SU-DHL-6 (cell line): ENCODE data around the gene TTC39C.

Experiments used
- H2AFZ ChIP-seq: fragments of 200-600 bp; sonication (generic); 2 replicates; pipeline ENCODE4 v1.6.1; 2014; ENCODE audit warnings: low read depth, mild to moderate bottlenecking, moderate library complexity, mixed read lengths, antibody characterized with exemption, low read length; ENCODE audit not compliant: severe bottlenecking
- H3F3A ChIP-seq: fragments of 200-600 bp; shearing (Covaris generic); 2 replicates; pipeline ENCODE4 v1.6.0; 2016; ENCODE audit warnings: antibody characterized with exemption, mild to moderate bottlenecking; ENCODE audit not compliant: insufficient read depth
- H3K27ac ChIP-seq: fragments of 200-600 bp; sonication (generic); 2 replicates; pipeline ENCODE4 v1.5.1; 2016; ENCODE audit warnings: low read depth, mild to moderate bottlenecking, low read length, moderate library complexity, mixed read lengths
- H3K27me3 ChIP-seq: fragments of 200-600 bp; sonication (generic), shearing (Covaris generic); 2 replicates; pipeline ENCODE4 v1.6.0; 2014; ENCODE audit warnings: mild to moderate bottlenecking, low read length
- H3K36me3 ChIP-seq: fragments of 200-600 bp; sonication (generic); 2 replicates; pipeline ENCODE4 v1.6.1; 2014; ENCODE audit warnings: mild to moderate bottlenecking, low read length, mixed read lengths
- H3K4me2 ChIP-seq: fragments of 300-600, 200-600 bp; shearing (Covaris generic), sonication (generic); 2 replicates; pipeline ENCODE4 v1.6.0; 2014; ENCODE audit warnings: low read length, low read depth, mild to moderate bottlenecking; ENCODE audit not compliant: poor library complexity, severe bottlenecking
- H3K4me3 ChIP-seq: fragments of 200-600 bp; sonication (generic); 2 replicates; pipeline ENCODE4 v1.5.1; 2014; ENCODE audit warnings: antibody characterized with exemption, low read length, mild to moderate bottlenecking, mixed read lengths; ENCODE audit not compliant: insufficient read depth, poor library complexity, severe bottlenecking
- H3K79me2 ChIP-seq: fragments of 200-600 bp; sonication (generic); 2 replicates; pipeline ENCODE4 v1.6.1; 2014; ENCODE audit warnings: mild to moderate bottlenecking, low read length, moderate library complexity; ENCODE audit not compliant: insufficient read depth
- H3K9ac ChIP-seq: fragments of 200-600 bp; sonication (generic); 2 replicates; pipeline ENCODE4 v1.7.0; 2014; ENCODE audit warnings: mild to moderate bottlenecking, low read length
- H3K9me2 ChIP-seq: fragments of 200-600 bp; sonication (generic); replicated peaks from 2 replicates; pipeline ENCODE4 v1.6.1; 2014; ENCODE audit warnings: low read length; ENCODE audit not compliant: insufficient read depth
- H3K9me3 ChIP-seq: fragments of 200-600 bp; sonication (generic); 2 replicates; pipeline ENCODE4 v1.6.1; 2014; ENCODE audit warnings: low read length, mixed read lengths; ENCODE audit not compliant: insufficient read depth
- H4K20me1 ChIP-seq: fragments of 200-600 bp; sonication (generic); 2 replicates; pipeline ENCODE4 v1.6.1; 2014; ENCODE audit warnings: low read depth, mild to moderate bottlenecking, antibody characterized with exemption, low read length, moderate library complexity, mixed read lengths
- EZH2phosphoT487 ChIP-seq: fragments of 200-600 bp; sonication (generic), shearing (Covaris generic); conservative IDR thresholded peaks from 2 replicates; pipeline ENCODE4 v1.6.1; 2018; ENCODE audit warnings: mild to moderate bottlenecking, antibody characterized with exemption, low read length, moderate library complexity, mixed read lengths
- TF ChIP-seq, protein P1 (sequence below): fragments of 200-600 bp; sonication (generic); IDR thresholded peaks from one replicate; pipeline ENCODE4 v1.5.1; 2017; ENCODE audit warnings: antibody characterized with exemption, mild to moderate bottlenecking, low read length, moderate library complexity; ENCODE audit not compliant: insufficient read depth, poor library complexity, severe bottlenecking

The TTC39C gene

DNA sequence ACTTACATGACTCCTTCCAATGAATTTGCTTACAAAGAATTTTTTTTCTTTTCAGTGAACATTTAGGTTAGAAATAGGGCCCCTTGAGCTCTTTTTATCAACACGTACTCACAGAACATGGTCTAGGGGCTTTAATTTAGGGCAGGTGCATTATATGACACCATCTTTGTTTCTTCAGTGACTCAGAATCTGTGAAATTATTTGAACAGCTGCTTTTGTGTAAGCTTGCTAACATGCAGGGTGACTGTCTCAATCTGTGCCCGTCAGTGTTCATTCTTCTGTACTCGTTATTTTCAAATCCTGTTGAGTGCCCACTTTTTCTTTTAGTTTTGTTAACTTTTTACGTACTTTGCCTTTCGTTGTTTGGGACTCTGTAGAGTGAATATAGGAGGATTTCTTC is 71.5 kb downstream of the TTC39C start:
- TF ChIP-seq EZH2phosphoT487 = no peak
- TF ChIP-seq, protein P1, sequence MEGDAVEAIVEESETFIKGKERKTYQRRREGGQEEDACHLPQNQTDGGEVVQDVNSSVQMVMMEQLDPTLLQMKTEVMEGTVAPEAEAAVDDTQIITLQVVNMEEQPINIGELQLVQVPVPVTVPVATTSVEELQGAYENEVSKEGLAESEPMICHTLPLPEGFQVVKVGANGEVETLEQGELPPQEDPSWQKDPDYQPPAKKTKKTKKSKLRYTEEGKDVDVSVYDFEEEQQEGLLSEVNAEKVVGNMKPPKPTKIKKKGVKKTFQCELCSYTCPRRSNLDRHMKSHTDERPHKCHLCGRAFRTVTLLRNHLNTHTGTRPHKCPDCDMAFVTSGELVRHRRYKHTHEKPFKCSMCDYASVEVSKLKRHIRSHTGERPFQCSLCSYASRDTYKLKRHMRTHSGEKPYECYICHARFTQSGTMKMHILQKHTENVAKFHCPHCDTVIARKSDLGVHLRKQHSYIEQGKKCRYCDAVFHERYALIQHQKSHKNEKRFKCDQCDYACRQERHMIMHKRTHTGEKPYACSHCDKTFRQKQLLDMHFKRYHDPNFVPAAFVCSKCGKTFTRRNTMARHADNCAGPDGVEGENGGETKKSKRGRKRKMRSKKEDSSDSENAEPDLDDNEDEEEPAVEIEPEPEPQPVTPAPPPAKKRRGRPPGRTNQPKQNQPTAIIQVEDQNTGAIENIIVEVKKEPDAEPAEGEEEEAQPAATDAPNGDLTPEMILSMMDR = no peak
- H3K4me3 ChIP-seq = no peak overlapping the region
- H3K27ac ChIP-seq = no peak overlapping the region
- no peaks in the 10 kb centered on the region for H3K9me3 ChIP-seq
- no peaks in the 10 kb centered on the region for H3F3A ChIP-seq
- H3K9me2 ChIP-seq = no peaks in the 10 kb centered on the region
- H3K9ac ChIP-seq = no peak overlapping the region
- no peaks in the 10 kb centered on the region for H3K36me3 ChIP-seq
- H4K20me1 ChIP-seq = no peaks in the 10 kb centered on the region
- no peak overlapping the region for H2AFZ ChIP-seq
- no peaks in the 10 kb centered on the region for H3K79me2 ChIP-seq
- H3K4me2 ChIP-seq = no peak overlapping the region
- H3K27me3 ChIP-seq = no peaks in the 10 kb centered on the region

DNA sequence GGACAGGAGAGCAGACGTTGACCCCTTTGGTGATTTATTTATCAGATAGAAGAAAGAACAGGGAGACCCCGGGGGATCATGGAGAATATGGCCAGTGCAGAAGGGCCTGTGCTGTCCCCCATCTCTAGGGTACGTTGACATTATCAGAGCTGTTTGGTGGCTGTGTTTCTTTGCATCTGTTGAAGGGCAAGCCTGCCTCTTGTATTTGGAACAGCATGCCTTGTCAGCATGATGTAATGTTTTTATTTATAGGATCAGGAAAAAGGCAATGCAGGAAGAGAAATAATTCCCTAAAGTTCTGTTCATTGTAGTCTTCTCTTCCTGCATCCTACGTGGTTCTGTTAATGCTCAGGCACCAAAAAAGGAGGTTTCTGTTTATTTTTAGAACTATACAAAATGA is 74.5 kb downstream of the TTC39C start:
- TF ChIP-seq, protein P1 = no peak
- TF ChIP-seq EZH2phosphoT487 = no peak
- no peak overlapping the region for H3K9ac ChIP-seq
- no peaks in the 10 kb centered on the region for H3K36me3 ChIP-seq

DNA sequence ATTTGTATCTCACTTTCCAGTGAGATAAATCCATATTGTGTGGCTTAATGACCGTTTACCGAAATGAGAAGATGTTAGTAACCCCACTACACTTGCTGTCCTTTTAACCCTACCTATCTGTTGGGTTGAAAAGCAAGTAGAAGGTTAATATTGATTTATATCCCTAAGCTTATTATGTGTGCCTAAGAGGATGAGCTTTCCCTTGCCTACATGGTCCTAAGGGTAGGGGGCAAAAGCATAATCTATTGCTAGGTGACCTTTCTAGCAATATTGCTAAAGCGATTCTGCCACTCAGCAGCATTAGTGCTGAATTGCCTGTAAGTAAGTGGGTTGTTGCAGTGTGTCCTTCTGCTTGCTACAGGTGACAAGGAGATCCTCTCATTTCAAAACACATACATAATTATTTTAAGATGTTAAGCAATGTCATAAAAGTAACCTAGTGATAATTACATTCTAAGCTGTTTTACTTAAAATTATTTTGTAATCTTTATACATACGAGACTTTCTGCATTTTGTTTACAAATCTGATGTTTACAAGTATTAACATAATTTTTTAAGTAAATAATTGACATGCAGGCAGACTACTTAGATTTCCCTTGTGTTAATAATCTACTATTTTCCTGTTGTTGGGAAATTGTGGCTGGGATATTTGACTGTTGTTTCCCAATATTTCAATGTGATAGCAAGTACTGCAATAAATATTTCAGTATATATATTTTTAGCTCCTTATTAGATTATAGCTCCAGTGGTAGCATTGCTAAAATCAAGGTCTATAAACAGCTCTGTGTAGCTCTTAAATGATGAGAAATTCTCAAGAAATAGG is 75.2 kb downstream of the TTC39C start:
- no peaks in the 10 kb centered on the region for H3K27me3 ChIP-seq
- H3K9me3 ChIP-seq = no peaks in the 10 kb centered on the region
- H3K27ac ChIP-seq = no peak overlapping the region
- H3F3A ChIP-seq = no peaks in the 10 kb centered on the region
- H3K4me3 ChIP-seq = no peak overlapping the region
- no peak for TF ChIP-seq EZH2phosphoT487
- TF ChIP-seq, protein P1 = no peak
- H3K36me3 ChIP-seq = no peaks in the 10 kb centered on the region
- H3K79me2 ChIP-seq = no peaks in the 10 kb centered on the region
- no peak overlapping the region for H2AFZ ChIP-seq
- H4K20me1 ChIP-seq = no peaks in the 10 kb centered on the region
- H3K9ac ChIP-seq = no peak overlapping the region
- H3K9me2 ChIP-seq = no peaks in the 10 kb centered on the region
- no peak overlapping the region for H3K4me2 ChIP-seq

More for the DNA sequence above, 74.5 kb downstream of the TTC39C start:
- Histone ChIP-seq H3K4me3 (no peak overlapping the region), H4K20me1 (no peaks in the 10 kb centered on the region), H3K9me2 (no peaks in the 10 kb centered on the region), H3K27me3 (no peaks in the 10 kb centered on the region), H3K4me2 (no peak overlapping the region), H2AFZ (no peak overlapping the region), H3F3A (no peaks in the 10 kb centered on the region), H3K9me3 (no peaks in the 10 kb centered on the region), H3K27ac (no peak overlapping the region), H3K79me2 (no peaks in the 10 kb centered on the region)
